Prostate gland (tissue), 2 donors: ENCODE data around the gene SLC35B3. TPM values are rescaled to one million over a fixed set of nuclear protein-coding genes. Genes with fewer than 3 reads are reported as not detected.

Experiments used
- DNase-seq: peaks from one replicate; pipeline ENCODE4 v3.0.0-alpha.2; 2019; ENCODE audit warnings: low spot score
- H3K27ac ChIP-seq, 2 donors: fragments of 200-600 bp; sonication (generic); 2 replicates each; pipeline ENCODE4 v1.5.1; 2017 to 2019
- H3K27me3 ChIP-seq: fragments of 200-600 bp; sonication (generic); replicated peaks from 2 replicates; pipeline ENCODE4 v1.5.1; 2019; ENCODE audit not compliant: insufficient read depth
- H3K36me3 ChIP-seq, 2 donors: fragments of 200-600 bp; sonication (generic); 1 replicate in 1 of 2; 2 replicates in 1 of 2; pipeline versions ENCODE4 v1.5.1 to v1.8.1; 2017 to 2019
- H3K4me1 ChIP-seq: fragments of 200-600 bp; sonication (generic); replicated peaks from 2 replicates; pipeline ENCODE4 v1.5.1; 2019
- H3K4me3 ChIP-seq, 2 donors: fragments of 200-600 bp; sonication (generic); 2 replicates each; pipeline ENCODE4 v1.5.1; 2017 to 2019
- H3K9me3 ChIP-seq: fragments of 200-600 bp; sonication (generic); 2 replicates; pipeline ENCODE4 v1.5.1; 2017
- POLR2A ChIP-seq: fragments of 450-650 bp; IDR thresholded peaks from one replicate; pipeline ENCODE4 v1.6.1; 2016; ENCODE audit warnings: antibody characterized with exemption, mild to moderate bottlenecking
- POLR2AphosphoS5 ChIP-seq: sonication (generic); formaldehyde crosslinking; IDR thresholded peaks from one replicate; pipeline ENCODE4 v1.6.1; 2017; ENCODE audit warnings: antibody characterized with exemption
- WGBS: methylation state at CpG from one replicate; pipeline ENCODE4 v1.1.5; 2018; 5-methylcytosine and 5-hydroxymethylcytosine counted together
- intact Hi-C: fragments of 100-400 bp; cut with DNase I; formaldehyde crosslinking; loops from one replicate; pipeline ENCODE4 v1.14.2; 2022
- total RNA-seq, 2 donors: library from RNA; depleted of rRNA; stranded (reverse); fragments of >200 nt; gene quantifications; one replicate each; pipeline ENCODE4 v1.1.0, GENCODE V29; 2016
- TF ChIP-seq, protein P1 (sequence below), 4 experiments: fragments of 200-600 bp in 2 of 4; fragments of 450-650 bp in 2 of 4; sonication (generic) in 2 of 4; IDR thresholded peaks; 1 replicate in 3 of 4; 2 replicates in 1 of 4; pipeline ENCODE4 v1.5.1; 2016 to 2019; ENCODE audit warnings: antibody characterized with exemption in 4 of 4, mild to moderate bottlenecking in 2 of 4, moderate library complexity in 2 of 4

Gene SLC35B3
- total RNA-seq, 2 donors from 2014 or later, result 12.3 to 16.9 TPM

DNA sequence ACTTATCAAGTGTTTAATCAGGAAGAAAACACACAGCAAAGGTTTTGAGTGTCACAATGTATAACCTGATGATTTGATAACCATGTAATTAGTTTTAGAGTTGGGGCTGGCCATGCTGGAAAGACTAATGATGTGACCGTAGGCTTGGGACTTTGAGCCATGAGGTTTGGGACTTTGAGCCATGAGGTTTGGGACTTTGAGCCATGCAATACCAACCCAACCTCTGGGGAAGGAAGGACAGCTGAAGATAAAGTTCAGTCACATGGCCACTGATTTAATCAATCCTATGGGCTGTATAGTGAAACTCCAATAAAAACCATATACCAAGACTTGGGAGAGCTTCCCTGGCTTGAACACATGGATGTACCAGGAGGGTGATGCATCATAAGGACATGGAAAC, 32.8 kb downstream of the SLC35B3 start:
- H3K4me1 ChIP-seq, result no peaks in the 10 kb centered on the region
- H3K9me3 ChIP-seq, result no peaks in the 10 kb centered on the region
- no peak for DNase-seq
- TF ChIP-seq POLR2AphosphoS5, result no peak
- TF ChIP-seq, protein P1, sequence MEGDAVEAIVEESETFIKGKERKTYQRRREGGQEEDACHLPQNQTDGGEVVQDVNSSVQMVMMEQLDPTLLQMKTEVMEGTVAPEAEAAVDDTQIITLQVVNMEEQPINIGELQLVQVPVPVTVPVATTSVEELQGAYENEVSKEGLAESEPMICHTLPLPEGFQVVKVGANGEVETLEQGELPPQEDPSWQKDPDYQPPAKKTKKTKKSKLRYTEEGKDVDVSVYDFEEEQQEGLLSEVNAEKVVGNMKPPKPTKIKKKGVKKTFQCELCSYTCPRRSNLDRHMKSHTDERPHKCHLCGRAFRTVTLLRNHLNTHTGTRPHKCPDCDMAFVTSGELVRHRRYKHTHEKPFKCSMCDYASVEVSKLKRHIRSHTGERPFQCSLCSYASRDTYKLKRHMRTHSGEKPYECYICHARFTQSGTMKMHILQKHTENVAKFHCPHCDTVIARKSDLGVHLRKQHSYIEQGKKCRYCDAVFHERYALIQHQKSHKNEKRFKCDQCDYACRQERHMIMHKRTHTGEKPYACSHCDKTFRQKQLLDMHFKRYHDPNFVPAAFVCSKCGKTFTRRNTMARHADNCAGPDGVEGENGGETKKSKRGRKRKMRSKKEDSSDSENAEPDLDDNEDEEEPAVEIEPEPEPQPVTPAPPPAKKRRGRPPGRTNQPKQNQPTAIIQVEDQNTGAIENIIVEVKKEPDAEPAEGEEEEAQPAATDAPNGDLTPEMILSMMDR (IDR thresholded peaks at IDR 0.05), result no peak
- no peak for TF ChIP-seq POLR2A
- WGBS, result 100% methylated on average over 1 of the region's 1 CpG
- no peak overlapping the region for H3K27ac ChIP-seq
- no peaks in the 10 kb centered on the region for H3K36me3 ChIP-seq
- intact Hi-C loops, result no loop called here
- H3K27me3 ChIP-seq, result no peaks in the 10 kb centered on the region
- H3K4me3 ChIP-seq, result no peak overlapping the region

DNA sequence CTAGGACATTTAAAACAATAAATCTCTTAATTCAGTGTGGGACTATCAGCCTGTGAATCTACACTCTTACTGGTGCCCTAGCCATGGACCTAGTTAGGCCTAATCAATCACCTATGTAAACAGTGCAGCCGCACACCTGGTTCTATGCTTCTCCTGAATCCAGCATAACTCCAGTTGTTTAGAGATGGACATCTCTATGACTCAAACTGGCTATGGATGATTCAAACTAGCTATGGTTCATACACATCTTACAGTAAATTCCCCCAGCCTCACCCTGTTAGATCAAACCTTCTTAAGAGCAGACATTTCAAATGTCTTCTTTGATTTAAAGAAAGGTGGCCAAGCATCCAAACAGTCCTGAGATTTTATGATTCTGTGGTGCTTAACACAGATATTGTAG, 34.7 kb downstream of the SLC35B3 start:
- no peak overlapping the region for H3K27ac ChIP-seq
- no peaks in the 10 kb centered on the region for H3K27me3 ChIP-seq
- no peak for DNase-seq
- H3K4me3 ChIP-seq, result no peak overlapping the region
- H3K36me3 ChIP-seq, result no peaks in the 10 kb centered on the region
- no peaks in the 10 kb centered on the region for H3K4me1 ChIP-seq
- no peaks in the 10 kb centered on the region for H3K9me3 ChIP-seq
- intact Hi-C loops, result no loop called here
- WGBS, result 65% methylated on average over 1 of the region's 1 CpG
- TF ChIP-seq, protein P1 (IDR thresholded peaks at IDR 0.05), result no peak
- TF ChIP-seq POLR2AphosphoS5 (no peak), POLR2A (no peak)

DNA sequence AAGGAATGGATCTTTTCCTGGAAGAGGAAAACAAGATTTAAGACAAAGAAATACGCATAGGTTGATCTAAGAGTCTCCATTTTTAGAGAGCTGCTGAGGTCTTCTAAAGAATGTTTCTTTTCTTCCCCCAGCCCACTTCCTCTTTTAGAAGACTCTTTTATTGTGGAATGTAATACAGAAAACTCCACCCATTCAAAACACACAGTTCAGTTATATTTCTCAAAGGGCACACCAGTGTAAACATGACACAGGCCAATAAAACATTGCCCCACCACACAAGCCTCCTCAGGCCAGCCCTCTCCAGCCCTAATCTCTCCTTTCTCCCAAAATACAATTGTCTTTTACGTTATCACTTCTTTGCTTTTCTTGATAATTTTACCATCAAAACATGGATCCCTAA, 42.8 kb downstream of the SLC35B3 start:
- Histone ChIP-seq H3K27ac (no peak overlapping the region), H3K4me1 (no peaks in the 10 kb centered on the region), H3K9me3 (no peaks in the 10 kb centered on the region), H3K36me3 (no peaks in the 10 kb centered on the region), H3K4me3 (no peak overlapping the region), H3K27me3 (no peaks in the 10 kb centered on the region)
- WGBS, result 61% methylated on average over 2 of the region's 2 CpGs
- TF ChIP-seq POLR2AphosphoS5 (no peak), POLR2A (no peak)
- TF ChIP-seq, protein P1 (IDR thresholded peaks at IDR 0.05), result no peak
- no peak for DNase-seq
- intact Hi-C loops, result no loop called here

DNA sequence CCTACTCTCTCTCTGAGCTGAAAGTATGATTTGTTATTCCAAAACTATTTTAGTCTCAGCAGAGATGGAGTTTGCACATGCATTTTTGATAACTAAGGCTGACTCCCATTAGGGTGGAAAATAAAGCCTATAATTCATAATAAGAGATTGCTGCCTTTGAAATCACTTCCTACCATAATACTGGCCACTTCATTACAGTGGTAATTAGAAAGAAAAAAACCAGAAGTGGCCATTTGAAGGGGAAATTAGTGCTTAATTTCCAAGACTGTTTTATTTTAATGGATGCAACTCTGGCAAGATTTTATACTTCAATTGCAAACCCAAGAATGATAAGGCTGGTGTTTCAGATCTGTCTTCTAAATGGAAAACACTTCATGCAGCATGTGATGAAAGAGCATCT, 43.4 kb downstream of the SLC35B3 start:
- Histone ChIP-seq H3K4me1 (no peaks in the 10 kb centered on the region), H3K36me3 (no peaks in the 10 kb centered on the region), H3K27me3 (no peaks in the 10 kb centered on the region), H3K4me3 (no peak overlapping the region), H3K27ac (no peak overlapping the region), H3K9me3 (no peaks in the 10 kb centered on the region)
- intact Hi-C loops, result no loop called here
- TF ChIP-seq POLR2AphosphoS5 (no peak), POLR2A (no peak)
- TF ChIP-seq, protein P1 (IDR thresholded peaks at IDR 0.05), result no peak
- no peak for DNase-seq

DNA sequence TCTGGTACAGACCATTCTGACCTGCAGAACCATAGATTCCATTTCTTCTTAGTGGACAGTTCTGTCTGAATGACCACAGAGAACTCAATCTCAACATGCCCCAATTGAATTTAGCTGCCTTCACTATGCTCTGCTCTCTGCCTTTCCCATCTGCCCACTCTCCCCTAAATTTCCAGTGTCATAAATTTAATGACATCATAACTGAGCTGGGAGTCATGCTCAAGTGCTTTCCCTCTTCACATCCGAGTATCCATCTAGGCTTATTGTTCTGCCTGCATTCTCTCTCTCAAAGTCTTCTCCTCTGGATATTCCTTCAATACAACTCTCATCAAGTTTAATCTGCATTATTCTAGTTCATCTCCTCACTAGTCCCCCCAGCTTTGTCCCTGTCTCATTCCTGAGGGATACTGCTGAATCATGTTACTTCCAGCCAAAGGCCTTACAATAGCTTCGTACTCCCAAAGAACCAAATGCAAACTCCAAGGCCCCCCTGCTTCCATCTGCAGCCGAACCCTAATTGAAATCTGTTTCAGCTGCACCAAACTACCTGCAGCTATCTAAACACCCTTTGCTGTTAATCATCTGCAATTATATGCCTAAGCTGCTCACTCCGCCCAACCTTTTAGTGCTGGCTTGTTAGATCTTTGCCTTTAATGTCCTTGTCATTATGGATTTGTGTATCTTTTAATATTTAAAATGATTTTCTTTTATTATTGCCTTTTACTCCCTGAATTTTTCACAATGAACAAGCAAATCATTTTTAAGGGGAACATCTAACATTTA, 46.1 kb downstream of the SLC35B3 start:
- Histone ChIP-seq H3K9me3 (no peaks in the 10 kb centered on the region), H3K4me1 (no peaks in the 10 kb centered on the region), H3K4me3 (no peak overlapping the region), H3K27me3 (no peaks in the 10 kb centered on the region), H3K27ac (no peak overlapping the region), H3K36me3 (no peaks in the 10 kb centered on the region)
- TF ChIP-seq, protein P1 (IDR thresholded peaks at IDR 0.05), result no peak
- TF ChIP-seq POLR2AphosphoS5 (no peak), POLR2A (no peak)
- DNase-seq, result no peak
- 66% methylated on average over 4 of the region's 4 CpGs for WGBS
- intact Hi-C loops, result no loop called here
